Gastrocnemius medialis (tissue), 4 donors: ENCODE measurements around the gene PRKCE.

Experiments
- CTCF ChIP-seq, 5 experiments: fragments of 450-650 bp in 3 of 5; fragments of 200-600 bp in 2 of 5; sonication (generic) in 2 of 5; IDR thresholded peaks in 4 of 5; conservative IDR thresholded peaks in 1 of 5; 1 replicate in 4 of 5; 2 replicates in 1 of 5; pipeline ENCODE4 v1.5.1; 2016 to 2019; ENCODE audit warnings: antibody characterized with exemption in 5 of 5, mild to moderate bottlenecking in 3 of 5, moderate library complexity in 3 of 5
- POLR2A ChIP-seq, 2 donors: fragments of 450-650 bp; IDR thresholded peaks; one replicate each; pipeline ENCODE4 v1.6.1; 2017; ENCODE audit warnings: antibody characterized with exemption in 2 of 2, mild to moderate bottlenecking in 2 of 2, moderate library complexity in 2 of 2

- TF ChIP-seq POLR2A (IDR thresholded peaks at IDR 0.05) (no peak), CTCF (IDR thresholded peaks at IDR 0.05 in 4 of 5, conservative IDR thresholded peaks at IDR 0.05 in 1 of 5) (no peak)
Measured at GRCh38 chr2:45818591-45818990, 167.1 kb downstream of the PRKCE start.
